GM12872 (cell line): ENCODE data around the gene FAS.

ENCODE experiments used
- TF ChIP-seq, protein P1 (sequence below): IDR thresholded peaks from 3 replicates; pipeline ENCODE4 v1.5.1; 2011; ENCODE audit warnings: low read depth, mild to moderate bottlenecking, low read length, moderate library complexity; ENCODE audit not compliant: insufficient read depth

FAS gene

GRCh38 chr10:88971221-88972061 lies 19.2 kb upstream of the FAS start:
- TF ChIP-seq, protein P1, sequence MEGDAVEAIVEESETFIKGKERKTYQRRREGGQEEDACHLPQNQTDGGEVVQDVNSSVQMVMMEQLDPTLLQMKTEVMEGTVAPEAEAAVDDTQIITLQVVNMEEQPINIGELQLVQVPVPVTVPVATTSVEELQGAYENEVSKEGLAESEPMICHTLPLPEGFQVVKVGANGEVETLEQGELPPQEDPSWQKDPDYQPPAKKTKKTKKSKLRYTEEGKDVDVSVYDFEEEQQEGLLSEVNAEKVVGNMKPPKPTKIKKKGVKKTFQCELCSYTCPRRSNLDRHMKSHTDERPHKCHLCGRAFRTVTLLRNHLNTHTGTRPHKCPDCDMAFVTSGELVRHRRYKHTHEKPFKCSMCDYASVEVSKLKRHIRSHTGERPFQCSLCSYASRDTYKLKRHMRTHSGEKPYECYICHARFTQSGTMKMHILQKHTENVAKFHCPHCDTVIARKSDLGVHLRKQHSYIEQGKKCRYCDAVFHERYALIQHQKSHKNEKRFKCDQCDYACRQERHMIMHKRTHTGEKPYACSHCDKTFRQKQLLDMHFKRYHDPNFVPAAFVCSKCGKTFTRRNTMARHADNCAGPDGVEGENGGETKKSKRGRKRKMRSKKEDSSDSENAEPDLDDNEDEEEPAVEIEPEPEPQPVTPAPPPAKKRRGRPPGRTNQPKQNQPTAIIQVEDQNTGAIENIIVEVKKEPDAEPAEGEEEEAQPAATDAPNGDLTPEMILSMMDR, result no peak

DNA sequence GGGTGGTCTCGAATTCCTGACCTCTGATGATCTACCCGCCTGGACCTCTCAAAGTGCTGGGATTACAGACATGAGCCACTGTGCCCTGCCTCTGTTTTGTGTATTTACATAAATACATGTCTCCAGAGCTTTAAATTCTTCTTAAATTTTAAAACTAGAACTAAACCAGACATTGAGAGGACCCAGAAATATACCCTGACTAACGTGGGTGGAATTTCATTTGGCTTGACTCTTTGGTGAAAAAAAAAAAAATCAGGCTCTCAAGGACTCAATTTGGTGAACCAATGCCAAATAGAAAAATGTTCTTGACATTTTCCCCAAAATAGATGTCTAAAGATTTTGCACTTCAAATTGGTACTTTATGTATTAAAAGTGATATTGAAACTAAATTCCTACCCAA lies 16.6 kb upstream of the FAS start:
- TF ChIP-seq, protein P1, result no peak

GRCh38 chr10:88974446-88975376 lies 15.9 kb upstream of the FAS start:
- TF ChIP-seq, protein P1, result no peak

DNA sequence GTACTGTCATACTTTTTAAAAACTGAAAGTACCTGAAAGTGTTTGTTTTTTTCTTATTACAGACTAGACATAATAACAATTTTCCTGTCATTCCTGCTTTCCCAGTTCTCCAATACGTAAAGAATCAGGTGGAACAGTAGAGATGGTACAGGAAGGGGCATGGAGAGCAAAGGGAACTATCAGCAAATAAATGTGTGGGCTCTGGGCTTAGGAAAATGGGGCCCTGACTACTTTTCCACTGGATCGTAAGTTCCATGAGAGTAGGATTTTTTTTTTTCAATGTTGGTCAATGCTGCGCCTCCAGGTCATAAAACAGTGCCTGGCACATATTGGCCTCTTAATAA lies 15.2 kb upstream of the FAS start:
- TF ChIP-seq, protein P1, result no peak

DNA sequence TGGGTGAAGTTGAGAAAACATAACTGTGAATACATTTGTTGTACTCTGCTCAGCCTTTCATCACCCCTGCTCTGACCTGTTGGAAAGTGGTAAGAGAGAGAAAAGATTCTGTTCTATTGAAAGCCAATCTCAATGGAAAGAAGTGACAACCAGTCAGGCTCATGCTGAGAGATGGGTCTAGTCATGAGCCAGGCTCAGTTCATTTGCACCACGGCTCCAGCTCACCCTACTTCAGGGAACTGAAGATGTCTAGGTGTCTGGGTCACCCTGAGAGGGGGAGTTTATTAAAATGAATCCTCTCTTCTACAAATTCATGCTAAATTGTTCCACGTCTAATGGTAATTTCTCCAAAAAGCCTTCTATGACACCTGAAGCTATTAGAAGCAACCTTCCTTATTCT lies 12.1 kb upstream of the FAS start:
- TF ChIP-seq, protein P1, result no peak

GRCh38 chr10:88979153-88979562 lies 11.4 kb upstream of the FAS start:
- TF ChIP-seq, protein P1, result no peak

GRCh38 chr10:88979603-88980002 lies 11.0 kb upstream of the FAS start:
- TF ChIP-seq, protein P1, result no peak
